ENCODE measurements around the gene CHD1L.

CHD1L gene

DNA sequence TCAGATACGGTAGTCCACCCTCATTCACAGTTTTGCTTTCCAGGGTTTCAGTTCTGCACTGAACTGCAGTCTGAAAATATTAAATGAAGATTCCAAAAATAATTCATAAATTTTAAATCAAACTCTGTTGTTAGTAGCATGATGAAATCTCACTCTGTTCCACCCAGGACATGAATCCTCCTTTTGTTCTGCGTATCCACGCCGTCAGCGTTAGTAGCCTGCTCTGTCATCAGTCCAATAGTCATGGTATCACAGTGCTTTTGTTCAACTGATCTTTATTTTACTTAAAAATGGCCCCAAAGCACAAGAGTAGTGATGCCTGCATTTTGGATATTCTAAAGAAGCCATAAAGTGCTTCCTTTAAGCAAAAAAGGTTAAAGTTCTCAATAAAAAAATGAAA is 23.9 kb downstream of the CHD1L start:
- no peak overlapping the region for H3K4me3 ChIP-seq (replicated peaks in 1 of 2; ENCODE audit: low read depth in 2 of 2, low read length in 2 of 2)
- TF ChIP-seq, protein P1, sequence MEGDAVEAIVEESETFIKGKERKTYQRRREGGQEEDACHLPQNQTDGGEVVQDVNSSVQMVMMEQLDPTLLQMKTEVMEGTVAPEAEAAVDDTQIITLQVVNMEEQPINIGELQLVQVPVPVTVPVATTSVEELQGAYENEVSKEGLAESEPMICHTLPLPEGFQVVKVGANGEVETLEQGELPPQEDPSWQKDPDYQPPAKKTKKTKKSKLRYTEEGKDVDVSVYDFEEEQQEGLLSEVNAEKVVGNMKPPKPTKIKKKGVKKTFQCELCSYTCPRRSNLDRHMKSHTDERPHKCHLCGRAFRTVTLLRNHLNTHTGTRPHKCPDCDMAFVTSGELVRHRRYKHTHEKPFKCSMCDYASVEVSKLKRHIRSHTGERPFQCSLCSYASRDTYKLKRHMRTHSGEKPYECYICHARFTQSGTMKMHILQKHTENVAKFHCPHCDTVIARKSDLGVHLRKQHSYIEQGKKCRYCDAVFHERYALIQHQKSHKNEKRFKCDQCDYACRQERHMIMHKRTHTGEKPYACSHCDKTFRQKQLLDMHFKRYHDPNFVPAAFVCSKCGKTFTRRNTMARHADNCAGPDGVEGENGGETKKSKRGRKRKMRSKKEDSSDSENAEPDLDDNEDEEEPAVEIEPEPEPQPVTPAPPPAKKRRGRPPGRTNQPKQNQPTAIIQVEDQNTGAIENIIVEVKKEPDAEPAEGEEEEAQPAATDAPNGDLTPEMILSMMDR (IDR thresholded peaks at IDR 0.05; ENCODE audit: low read depth, low read length): no peak
- no peak for DNase-seq (ENCODE audit: low read depth in 2 of 2)

DNA sequence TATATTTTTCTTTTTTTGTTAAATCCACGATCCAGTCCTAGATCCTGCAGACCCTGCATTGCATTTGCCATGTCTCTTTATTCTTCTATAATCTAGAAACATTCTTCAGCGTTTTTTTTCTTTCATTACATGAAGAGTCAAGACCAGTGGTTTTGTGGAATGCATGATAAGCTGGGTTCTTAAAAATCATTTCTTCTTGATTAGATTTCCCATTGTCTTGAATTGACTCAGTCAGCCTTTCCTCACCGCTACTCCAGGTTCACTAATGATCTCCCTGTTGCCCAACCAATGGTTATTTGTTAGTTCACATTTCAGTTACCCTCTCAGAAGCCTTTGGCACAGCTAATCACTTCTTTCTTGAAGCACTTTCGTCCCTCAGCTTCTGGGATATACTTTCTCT is 25.2 kb downstream of the CHD1L start:
- H3K4me3 ChIP-seq (replicated peaks in 1 of 2; ENCODE audit: low read depth in 2 of 2, low read length in 2 of 2): no peak overlapping the region
- TF ChIP-seq, protein P1 (IDR thresholded peaks at IDR 0.05; ENCODE audit: low read depth, low read length): no peak
- no peak for DNase-seq (ENCODE audit: low read depth in 2 of 2)

DNA sequence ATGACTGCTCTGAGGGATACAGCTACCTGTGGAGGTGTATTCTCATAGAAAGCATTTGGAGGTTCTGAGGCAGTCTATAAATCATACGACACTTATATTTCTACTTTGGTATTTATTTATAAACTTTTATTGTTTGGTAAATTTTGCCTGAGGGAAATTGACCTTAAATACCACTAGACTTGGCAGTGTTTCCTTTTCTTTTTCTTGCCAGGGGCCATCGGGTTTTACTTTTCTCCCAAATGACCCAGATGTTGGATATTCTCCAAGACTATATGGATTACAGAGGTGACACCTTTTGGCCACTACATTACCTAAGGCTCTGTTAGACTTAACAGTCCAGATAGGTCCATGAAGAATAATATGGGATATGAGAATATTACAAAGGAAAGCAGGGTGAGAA is 28.2 kb downstream of the CHD1L start:
- H3K4me3 ChIP-seq (replicated peaks in 1 of 2; ENCODE audit: low read depth in 2 of 2, low read length in 2 of 2): no peak overlapping the region
- TF ChIP-seq, protein P1 (IDR thresholded peaks at IDR 0.05; ENCODE audit: low read depth, low read length): no peak
- DNase-seq (ENCODE audit: low read depth in 2 of 2): no peak

DNA sequence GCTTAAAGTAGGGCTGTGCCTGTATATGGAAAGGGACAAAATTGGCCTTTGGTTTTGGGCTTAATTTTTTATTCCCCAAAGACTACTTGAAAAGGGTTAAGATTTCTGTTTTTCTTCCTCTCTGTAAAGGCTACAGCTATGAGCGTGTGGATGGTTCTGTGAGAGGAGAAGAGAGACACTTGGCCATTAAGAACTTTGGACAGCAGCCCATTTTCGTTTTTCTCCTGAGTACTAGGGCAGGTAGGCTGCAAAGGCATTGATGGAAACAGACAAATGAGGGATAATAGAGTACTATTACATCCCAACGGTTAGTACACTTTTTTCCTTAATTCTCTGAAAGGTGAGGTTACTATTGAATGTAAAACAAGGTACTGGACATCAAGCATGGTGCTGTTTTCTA is 29.6 kb downstream of the CHD1L start:
- H3K4me3 ChIP-seq (replicated peaks in 1 of 2; ENCODE audit: low read depth in 2 of 2, low read length in 2 of 2): no peak overlapping the region
- TF ChIP-seq, protein P1 (IDR thresholded peaks at IDR 0.05; ENCODE audit: low read depth, low read length): no peak
- DNase-seq (ENCODE audit: low read depth in 2 of 2): no peak

DNA sequence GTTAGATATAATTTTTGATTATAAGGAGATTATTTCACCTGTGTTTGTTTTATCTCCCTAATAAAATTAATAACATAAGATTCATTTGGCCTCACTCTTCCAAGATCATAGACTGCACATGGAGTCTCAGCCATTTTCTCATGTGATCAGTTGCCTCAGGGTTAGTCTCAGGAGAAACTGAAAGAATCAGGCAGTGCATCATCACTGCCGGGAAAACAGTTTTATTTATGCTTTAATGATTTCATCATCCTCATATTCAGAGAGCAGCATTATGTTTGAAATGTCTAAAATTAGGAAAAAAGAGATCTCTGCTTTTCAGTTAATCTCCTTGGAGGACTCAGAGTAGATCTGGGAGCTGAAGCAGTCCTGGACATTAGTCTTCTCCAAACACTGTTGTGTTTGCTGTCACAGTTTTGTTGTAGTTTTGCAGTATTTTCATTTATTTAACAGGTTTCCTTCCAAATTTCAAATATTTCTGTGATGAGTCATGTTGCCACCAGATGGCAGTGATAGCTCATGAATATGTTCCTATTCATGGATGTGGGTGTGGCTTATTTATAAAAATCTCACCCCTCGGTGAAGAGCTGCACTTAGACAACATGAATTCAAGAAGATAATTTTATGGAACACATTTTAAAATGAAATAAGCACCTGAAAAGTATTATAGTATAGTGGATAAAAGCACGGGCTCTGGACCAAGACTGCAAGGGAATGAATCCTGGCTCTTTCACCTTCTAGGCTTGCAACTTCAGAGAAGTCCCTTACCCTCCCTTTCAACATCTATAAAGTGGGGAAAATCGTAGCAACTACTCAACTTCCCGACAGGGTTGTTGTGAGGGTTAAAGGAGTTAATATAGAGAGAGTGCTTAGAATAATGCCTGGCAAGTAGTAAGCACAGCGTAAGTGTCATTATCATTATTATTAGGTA is 31.2 kb downstream of the CHD1L start:
- DNase-seq (ENCODE audit: low read depth in 2 of 2): peak; percentile 84 to 93
- no peak overlapping the region for H3K4me3 ChIP-seq (replicated peaks in 1 of 2; ENCODE audit: low read depth in 2 of 2, low read length in 2 of 2)
- TF ChIP-seq, protein P1 (IDR thresholded peaks at IDR 0.05; ENCODE audit: low read depth, low read length): peak; percentile 11

DNA sequence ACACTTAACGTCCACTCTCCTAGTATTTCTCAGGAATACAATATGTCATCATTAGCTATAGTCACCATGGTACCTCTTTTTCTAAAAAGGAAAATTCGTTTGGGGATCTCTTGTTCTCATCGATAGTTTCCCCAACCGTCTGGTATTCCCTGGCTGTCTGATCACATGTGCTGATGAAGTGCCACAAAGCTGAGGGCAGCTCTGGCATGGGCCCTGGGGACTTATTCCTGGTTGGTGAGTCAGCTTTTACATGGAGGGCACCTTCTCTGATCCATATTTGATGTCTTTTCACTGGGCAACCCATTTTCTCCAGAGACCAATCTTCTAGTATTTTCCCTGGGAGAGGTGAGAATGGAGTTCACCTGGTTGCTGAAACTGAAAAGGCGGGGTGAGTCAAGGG is 39.5 kb downstream of the CHD1L start:
- DNase-seq (ENCODE audit: low read depth in 2 of 2): no peak
- TF ChIP-seq, protein P1 (IDR thresholded peaks at IDR 0.05; ENCODE audit: low read depth, low read length): no peak
- no peak overlapping the region for H3K4me3 ChIP-seq (replicated peaks in 1 of 2; ENCODE audit: low read depth in 2 of 2, low read length in 2 of 2)

Measured in cardiac fibroblast (primary cell).